Right lobe of liver (tissue), 4 donors: ENCODE measurements around the gene NKAIN2.

Experiments used
- CTCF ChIP-seq, 4 donors: fragments of 200-600 bp in 3 of 4; fragments of 450-650 bp in 1 of 4; IDR thresholded peaks; one replicate each; pipeline versions ENCODE4 v1.5.1 to v1.8.0; 2016 to 2022; ENCODE audit warnings: antibody characterized with exemption in 4 of 4, mild to moderate bottlenecking in 2 of 4
- POLR2A ChIP-seq: fragments of 450-650 bp; IDR thresholded peaks from one replicate; pipeline ENCODE4 v1.6.1; 2017; ENCODE audit warnings: antibody characterized with exemption, mild to moderate bottlenecking
- donor health status: DM: no; HTN: no; CAD: no.
- donor health status: DM: no; HTN: no; CAD: no.
- donor health status: DM: no; HTN: yes; CAD: no.

- TF ChIP-seq CTCF (IDR thresholded peaks at IDR 0.05), result no peak
- no peak for TF ChIP-seq POLR2A
These were observed 1055.7 kb downstream of the NKAIN2 start for GRCh38 chr6:124859366-124859765.
